Measurements from ENCODE around the gene ZFYVE21. TPM values are rescaled to one million over a fixed set of nuclear protein-coding genes. Genes with fewer than 3 reads are reported as not detected.

Gene ZFYVE21
- total RNA-seq, 6 donors from 2014 or later = 29.3 to 92.1 (median 65.5) TPM

DNA sequence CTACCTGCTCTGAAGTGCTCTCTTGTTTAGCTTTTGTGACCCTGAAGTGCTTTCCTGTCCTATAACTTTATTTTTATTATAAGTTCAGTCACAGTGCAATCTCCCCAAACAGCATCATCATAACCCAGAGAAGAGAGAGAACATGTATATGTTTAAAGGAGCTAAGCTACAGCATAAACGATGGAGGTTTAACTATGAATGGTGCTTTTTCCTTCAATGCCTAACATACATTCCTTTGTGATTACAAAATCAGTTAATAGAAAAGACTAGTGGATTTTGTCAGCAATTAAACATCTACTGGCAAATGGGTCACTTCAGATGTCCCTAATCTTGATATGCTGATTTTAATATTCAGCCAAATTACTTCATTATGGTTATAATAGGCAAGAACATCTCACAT, 46.4 kb downstream of the ZFYVE21 start:
- Histone ChIP-seq H3K9me3 (no peaks in the 10 kb centered on the region), H3K4me3 (no peak overlapping the region), H3K27me3 (no peaks in the 10 kb centered on the region), H3K27ac (no peak overlapping the region), H3K4me1 (peaks cover 0 to 3% (median 0%) of the 10 kb centered on the region in 4 donors), H3K36me3 (peaks cover 0 to 3% (median 0%) of the 10 kb centered on the region in 4 donors)
- WGBS, 2 donors = 55 to 63% methylated on average over 1 of the region's 1 CpG
- DNase-seq (no peak), ATAC-seq (ENCODE audit: low FRiP score in 2 of 2) (no peak)
- TF ChIP-seq POLR2A (IDR thresholded peaks at IDR 0.05) = no peak
- no peak for TF ChIP-seq POLR2AphosphoS5 (IDR thresholded peaks at IDR 0.05)

DNA sequence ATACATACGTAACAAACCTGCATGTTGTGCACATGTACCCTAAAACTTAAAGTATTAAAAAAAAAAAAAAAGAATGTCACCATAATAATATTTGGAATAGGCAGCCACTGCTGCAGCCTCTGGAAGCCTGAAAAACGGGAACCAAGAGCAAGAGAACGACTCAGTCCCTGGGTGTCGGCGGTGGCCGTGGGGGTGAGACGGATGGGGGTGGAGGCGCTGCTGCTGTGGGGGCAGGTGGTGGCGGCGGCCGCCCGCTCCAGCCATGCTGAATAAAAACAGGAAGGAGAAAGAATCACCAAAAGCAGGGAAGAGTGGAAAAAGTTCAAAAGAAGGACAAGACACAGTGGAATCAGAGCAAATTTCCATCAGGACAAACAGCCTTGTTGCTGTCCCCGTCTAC, 46.9 kb downstream of the ZFYVE21 start:
- no peak overlapping the region for H3K4me3 ChIP-seq
- no peaks in the 10 kb centered on the region for H3K36me3 ChIP-seq
- ATAC-seq (ENCODE audit: low FRiP score in 2 of 2) (no peak), DNase-seq (peak in 1 of 2 donors; percentile 80)
- no peaks in the 10 kb centered on the region for H3K27me3 ChIP-seq
- H3K4me1 ChIP-seq = no peaks in the 10 kb centered on the region
- WGBS, 2 donors = 86 to 91% methylated on average over 13 of the region's 13 CpGs
- TF ChIP-seq POLR2AphosphoS5 (IDR thresholded peaks at IDR 0.05) = no peak
- TF ChIP-seq EP300 (IDR thresholded peaks at IDR 0.05) = no peak
- TF ChIP-seq, protein P1, sequence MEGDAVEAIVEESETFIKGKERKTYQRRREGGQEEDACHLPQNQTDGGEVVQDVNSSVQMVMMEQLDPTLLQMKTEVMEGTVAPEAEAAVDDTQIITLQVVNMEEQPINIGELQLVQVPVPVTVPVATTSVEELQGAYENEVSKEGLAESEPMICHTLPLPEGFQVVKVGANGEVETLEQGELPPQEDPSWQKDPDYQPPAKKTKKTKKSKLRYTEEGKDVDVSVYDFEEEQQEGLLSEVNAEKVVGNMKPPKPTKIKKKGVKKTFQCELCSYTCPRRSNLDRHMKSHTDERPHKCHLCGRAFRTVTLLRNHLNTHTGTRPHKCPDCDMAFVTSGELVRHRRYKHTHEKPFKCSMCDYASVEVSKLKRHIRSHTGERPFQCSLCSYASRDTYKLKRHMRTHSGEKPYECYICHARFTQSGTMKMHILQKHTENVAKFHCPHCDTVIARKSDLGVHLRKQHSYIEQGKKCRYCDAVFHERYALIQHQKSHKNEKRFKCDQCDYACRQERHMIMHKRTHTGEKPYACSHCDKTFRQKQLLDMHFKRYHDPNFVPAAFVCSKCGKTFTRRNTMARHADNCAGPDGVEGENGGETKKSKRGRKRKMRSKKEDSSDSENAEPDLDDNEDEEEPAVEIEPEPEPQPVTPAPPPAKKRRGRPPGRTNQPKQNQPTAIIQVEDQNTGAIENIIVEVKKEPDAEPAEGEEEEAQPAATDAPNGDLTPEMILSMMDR (IDR thresholded peaks at IDR 0.05) = no peak
- no peak for TF ChIP-seq POLR2A (IDR thresholded peaks at IDR 0.05)
- no peak overlapping the region for H3K27ac ChIP-seq
- no peaks in the 10 kb centered on the region for H3K9me3 ChIP-seq

DNA sequence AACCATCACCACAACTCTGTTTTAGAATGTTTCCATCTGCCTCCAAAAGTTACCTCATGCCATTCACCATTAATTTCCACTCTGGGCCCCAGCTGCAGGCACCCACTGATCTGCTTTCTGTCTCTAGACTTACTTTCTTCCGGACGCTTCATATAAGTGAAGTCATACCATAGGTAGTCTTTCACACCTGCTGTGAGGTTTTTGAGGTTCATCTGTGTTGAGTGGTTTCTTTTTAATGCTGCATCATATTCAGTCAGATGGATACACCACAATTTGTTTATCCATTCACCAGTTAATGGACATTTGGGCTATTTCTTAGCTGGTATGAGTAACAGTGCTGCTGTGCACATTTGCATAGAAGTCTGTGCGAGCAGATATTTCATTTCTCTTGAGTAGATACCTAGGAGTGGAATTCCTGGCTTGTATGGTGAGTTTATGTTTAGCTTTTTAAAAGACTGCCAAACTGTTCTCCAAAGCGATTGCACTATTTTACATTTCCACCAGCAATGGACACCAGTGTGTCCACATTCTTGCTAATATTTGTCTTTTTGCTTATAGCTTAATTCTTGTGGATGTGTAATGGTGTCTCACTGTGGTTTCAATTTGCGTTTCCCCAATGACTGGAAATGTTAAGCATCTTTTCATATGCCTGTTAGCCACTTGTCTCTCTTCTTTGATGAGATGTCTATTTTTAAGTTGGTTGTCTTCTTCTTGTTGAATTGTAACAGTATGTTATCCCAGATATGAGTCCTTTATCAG, 48.3 kb downstream of the ZFYVE21 start:
- WGBS, 2 donors = 87 to 92% methylated on average over 5 of the region's 5 CpGs
- no peaks in the 10 kb centered on the region for H3K9me3 ChIP-seq
- no peak overlapping the region for H3K4me3 ChIP-seq
- DNase-seq = no peak
- H3K36me3 ChIP-seq = no peaks in the 10 kb centered on the region
- TF ChIP-seq, protein P1 (IDR thresholded peaks at IDR 0.05) = no peak
- TF ChIP-seq POLR2AphosphoS5 (IDR thresholded peaks at IDR 0.05) (no peak), EP300 (IDR thresholded peaks at IDR 0.05) (no peak), POLR2A (IDR thresholded peaks at IDR 0.05) (no peak)
- H3K27ac ChIP-seq = no peak overlapping the region
- no peak for ATAC-seq (ENCODE audit: low FRiP score in 2 of 2)
- H3K27me3 ChIP-seq = no peaks in the 10 kb centered on the region
- H3K4me1 ChIP-seq = no peaks in the 10 kb centered on the region

DNA sequence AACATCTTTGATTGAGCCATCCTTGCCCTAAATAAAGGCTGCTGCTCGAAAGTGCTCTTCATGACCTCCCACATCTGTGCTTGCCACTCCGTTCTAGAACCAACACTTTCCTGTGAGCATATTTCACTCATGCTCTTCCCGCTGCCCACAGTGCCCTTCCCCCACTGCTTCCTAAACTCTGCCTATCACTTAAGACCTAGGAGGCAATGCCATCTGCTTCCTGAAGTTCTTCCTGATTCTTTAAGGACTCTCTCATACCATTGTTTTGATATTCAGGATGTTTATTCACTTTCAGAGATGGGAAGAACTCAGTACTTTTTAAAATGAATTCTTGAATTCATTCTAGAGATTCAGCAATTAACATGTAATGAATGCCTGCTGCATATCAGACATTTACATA, 49.9 kb downstream of the ZFYVE21 start:
- 42 to 64% methylated on average over 3 of the region's 3 CpGs for WGBS, 2 donors
- H3K27ac ChIP-seq = peak overlapping the region in 1 of 4 donors; percentile 27
- DNase-seq = no peak

DNA sequence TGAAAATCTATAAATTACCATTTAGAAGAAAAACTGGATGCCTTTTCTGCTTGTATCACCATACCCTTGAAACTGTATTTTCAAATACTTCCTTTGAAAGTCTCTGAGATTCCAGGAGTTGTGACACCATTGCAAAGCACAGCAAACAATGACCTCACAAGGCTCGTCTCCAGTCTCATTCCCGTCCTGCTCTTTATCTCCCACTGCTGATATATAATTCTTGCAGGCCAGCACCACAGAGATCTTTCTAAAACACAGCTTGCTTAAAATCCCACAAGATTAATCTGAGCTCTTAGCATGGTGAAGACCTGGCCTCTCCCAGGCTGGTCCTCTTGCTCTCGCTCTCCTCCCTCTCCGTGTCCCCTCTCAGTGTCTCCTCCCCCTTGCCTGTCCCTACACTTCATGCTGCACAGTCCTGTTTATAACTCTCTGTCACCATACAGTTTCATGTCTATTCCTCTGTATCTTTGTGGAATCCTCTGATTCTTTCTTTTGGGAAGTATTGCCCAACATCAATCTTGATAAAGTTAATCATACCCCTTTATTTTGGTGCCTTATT, 51.8 kb downstream of the ZFYVE21 start:
- H3K4me1 ChIP-seq = no peaks in the 10 kb centered on the region
- H3K36me3 ChIP-seq = peaks cover 0 to 6% (median 0%) of the 10 kb centered on the region in 4 donors
- DNase-seq (no peak), ATAC-seq (ENCODE audit: low FRiP score in 2 of 2) (no peak)
- WGBS, 2 donors = 70 to 82% methylated on average over 4 of the region's 4 CpGs
- no peak overlapping the region for H3K4me3 ChIP-seq
- no peaks in the 10 kb centered on the region for H3K27me3 ChIP-seq
- H3K27ac ChIP-seq = no peak overlapping the region
- TF ChIP-seq POLR2A (IDR thresholded peaks at IDR 0.05) (no peak), POLR2AphosphoS5 (IDR thresholded peaks at IDR 0.05) (no peak), EP300 (IDR thresholded peaks at IDR 0.05) (no peak)
- TF ChIP-seq, protein P1 (IDR thresholded peaks at IDR 0.05) = no peak
- no peaks in the 10 kb centered on the region for H3K9me3 ChIP-seq

More for the DNA sequence above, 49.9 kb downstream of the ZFYVE21 start:
- H3K4me3 ChIP-seq = no peak overlapping the region
- H3K9me3 ChIP-seq = no peaks in the 10 kb centered on the region
- no peaks in the 10 kb centered on the region for H3K27me3 ChIP-seq
- no peak for ATAC-seq (ENCODE audit: low FRiP score in 2 of 2)
- no peak for TF ChIP-seq POLR2AphosphoS5 (IDR thresholded peaks at IDR 0.05)
- TF ChIP-seq POLR2A (IDR thresholded peaks at IDR 0.05) = no peak
- no peak for TF ChIP-seq EP300 (IDR thresholded peaks at IDR 0.05)
- TF ChIP-seq, protein P1 (IDR thresholded peaks at IDR 0.05) = no peak
- peaks cover 0 to 2% (median 0%) of the 10 kb centered on the region in 4 donors for H3K36me3 ChIP-seq
- H3K4me1 ChIP-seq = no peaks in the 10 kb centered on the region
